ENCODE measurements around the gene KCNQ1.

The KCNQ1 gene

GRCh38 chr11:2813968-2814367 lies 369.2 kb downstream of the KCNQ1 start:
- no peak for DNase-seq (ENCODE audit: low read depth in 1 of 2, low spot score in 1 of 2)

- DNase-seq (ENCODE audit: low read depth in 1 of 2, low spot score in 1 of 2), result no peak
Observed at GRCh38 chr11:2814751-2815150, 369.9 kb downstream of the KCNQ1 start.

- no peak for DNase-seq (ENCODE audit: low read depth in 1 of 2, low spot score in 1 of 2)
Observed at GRCh38 chr11:2815762-2816496, 371.1 kb downstream of the KCNQ1 start.

DNA sequence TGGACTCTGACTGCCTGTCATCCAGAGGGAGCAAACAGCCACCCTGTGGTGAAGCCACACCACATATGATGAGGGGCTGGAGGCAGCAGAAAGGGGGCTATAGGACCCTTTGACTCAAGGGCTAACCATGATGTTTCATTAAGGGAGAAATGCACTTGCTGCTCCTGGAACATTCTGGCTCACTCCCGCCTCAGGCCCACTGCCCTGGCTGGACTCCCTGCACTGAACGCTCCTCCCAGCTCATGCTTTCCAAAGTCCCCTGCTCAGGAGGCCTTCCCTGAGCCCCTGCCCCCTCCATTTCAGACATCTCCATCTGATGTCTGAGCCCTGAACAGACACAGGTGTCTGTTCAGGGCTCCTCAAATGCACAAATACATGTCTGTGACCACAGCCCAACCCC lies 371.7 kb downstream of the KCNQ1 start:
- no peak for DNase-seq (ENCODE audit: low read depth in 1 of 2, low spot score in 1 of 2)

DNA sequence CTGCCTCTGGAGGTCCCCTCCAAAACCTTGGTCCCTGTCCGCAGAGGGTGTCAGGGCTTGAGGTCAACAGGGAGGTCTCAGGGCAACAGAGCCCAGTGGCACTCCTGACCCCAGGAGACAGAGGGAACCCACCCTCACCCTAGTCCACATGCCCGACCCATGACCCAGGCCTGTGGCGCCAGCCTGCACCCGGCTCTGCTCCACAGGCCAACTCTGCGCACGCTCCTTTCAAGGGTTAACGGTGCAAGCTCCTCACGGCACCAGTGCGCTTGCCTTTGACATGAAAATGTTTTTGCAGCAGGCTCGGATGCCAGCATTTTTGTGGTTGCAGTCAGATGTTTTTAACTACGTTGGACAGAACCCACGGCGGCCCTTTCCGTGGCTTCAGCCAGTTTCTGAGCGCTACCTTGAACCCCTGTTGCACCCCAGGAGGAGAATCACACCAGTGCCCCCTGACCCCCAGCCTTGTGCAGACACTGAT lies 372.2 kb downstream of the KCNQ1 start:
- DNase-seq (ENCODE audit: low read depth in 1 of 2, low spot score in 1 of 2), result no peak

DNA sequence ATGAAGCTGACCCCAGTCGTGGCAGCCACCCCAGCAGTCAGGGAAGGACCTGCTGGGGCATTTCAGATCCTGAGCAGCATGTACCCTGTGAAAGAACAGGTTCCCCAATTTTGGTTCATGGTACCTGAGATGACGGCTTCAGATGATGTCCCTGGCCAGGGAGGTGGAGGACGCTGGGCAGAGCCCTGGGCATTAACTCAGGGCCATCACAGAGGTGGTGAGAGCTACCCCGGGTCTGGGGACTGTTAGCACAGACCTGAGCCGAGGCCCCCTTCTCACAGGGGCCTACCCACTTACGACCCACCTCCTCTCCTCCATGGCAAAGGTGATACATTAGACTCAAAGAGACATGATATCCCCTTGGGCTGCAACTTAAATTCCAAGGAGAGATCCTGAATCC lies 372.6 kb downstream of the KCNQ1 start:
- no peak for DNase-seq (ENCODE audit: low read depth in 1 of 2, low spot score in 1 of 2)

DNA sequence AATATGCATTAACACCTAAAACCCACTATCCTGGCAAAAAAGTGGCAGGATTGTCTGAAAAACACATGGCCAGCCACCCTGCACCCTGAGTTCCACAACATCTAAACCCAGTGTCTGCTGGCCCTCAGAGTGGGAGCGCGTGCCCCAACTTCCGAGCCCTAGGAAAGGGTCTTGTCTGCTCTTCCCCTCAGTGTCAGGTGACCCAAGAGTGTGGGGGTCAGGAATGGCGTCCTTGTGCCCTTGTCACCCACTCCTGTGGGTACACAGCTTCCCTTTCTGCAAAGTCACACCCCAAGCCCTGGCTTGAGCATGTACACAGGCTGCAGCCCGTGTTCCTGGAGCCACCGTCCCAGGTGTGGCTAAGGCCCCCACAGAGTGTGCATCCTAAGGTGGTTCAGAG lies 373.2 kb downstream of the KCNQ1 start:
- no peak for DNase-seq (ENCODE audit: low read depth in 1 of 2, low spot score in 1 of 2)

GRCh38 chr11:2818503-2818902 lies 373.7 kb downstream of the KCNQ1 start:
- DNase-seq (ENCODE audit: low read depth in 1 of 2, low spot score in 1 of 2), result no peak

DNA sequence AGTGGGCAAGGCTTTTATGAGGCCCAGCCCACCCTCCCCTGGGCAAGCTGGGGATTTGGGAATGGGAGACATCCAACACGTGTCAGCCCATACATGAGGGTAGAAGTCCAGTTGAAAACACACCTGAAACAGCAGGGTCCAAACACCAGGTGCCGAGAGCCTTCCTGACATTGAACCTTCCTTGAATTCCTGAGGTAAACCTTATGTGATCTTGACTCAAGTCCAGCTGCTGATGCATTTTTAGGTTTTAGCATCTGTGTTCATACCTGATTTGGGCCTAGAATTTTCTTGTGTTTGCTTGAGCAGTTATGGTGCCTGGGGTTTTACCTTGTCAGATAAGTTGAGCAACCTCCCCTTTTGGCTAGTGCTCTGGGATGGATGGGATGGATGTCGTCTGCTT lies 374.5 kb downstream of the KCNQ1 start:
- DNase-seq (ENCODE audit: low read depth in 1 of 2, low spot score in 1 of 2), result no peak

GRCh38 chr11:2820976-2821375 lies 376.2 kb downstream of the KCNQ1 start:
- DNase-seq (ENCODE audit: low read depth in 1 of 2, low spot score in 1 of 2), result no peak

- DNase-seq (ENCODE audit: low read depth in 1 of 2, low spot score in 1 of 2), result no peak
Observed at GRCh38 chr11:2821891-2822290, 377.1 kb downstream of the KCNQ1 start.

- DNase-seq (ENCODE audit: low read depth in 1 of 2, low spot score in 1 of 2), result no peak
Observed at GRCh38 chr11:2824851-2825250, 380.0 kb downstream of the KCNQ1 start.

DNA sequence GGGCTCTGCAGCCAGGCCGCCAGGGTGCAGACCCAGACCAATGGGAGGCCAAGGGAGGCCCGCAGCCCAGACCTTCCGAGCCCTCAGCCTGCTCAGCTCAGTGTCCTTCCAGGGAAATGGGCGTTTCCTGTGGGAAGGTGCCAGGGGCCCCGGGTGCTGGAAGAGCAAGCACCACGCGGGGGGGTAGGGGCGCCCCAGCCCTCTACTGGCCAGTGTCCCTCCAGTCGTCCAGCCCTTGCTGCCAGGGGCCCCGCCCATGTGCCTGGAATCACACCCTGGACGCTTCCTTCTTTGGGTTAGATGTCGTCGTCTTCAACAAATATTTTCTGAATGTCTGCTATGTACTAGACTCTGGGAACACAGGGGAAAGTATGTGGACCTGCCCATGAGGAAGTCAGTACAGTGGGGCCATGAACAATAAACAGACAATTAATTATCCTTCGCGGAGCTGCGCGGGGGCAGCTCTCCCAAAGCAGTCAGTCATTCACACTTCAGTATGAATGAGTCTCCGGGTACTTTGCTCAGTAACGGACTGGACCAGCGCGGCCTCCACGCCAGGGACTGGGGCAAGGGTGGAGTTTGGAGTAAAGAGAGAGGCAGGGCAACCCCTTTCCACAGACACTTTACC lies 380.6 kb downstream of the KCNQ1 start:
- DNase-seq (ENCODE audit: low read depth in 1 of 2, low spot score in 1 of 2), result no peak

DNA sequence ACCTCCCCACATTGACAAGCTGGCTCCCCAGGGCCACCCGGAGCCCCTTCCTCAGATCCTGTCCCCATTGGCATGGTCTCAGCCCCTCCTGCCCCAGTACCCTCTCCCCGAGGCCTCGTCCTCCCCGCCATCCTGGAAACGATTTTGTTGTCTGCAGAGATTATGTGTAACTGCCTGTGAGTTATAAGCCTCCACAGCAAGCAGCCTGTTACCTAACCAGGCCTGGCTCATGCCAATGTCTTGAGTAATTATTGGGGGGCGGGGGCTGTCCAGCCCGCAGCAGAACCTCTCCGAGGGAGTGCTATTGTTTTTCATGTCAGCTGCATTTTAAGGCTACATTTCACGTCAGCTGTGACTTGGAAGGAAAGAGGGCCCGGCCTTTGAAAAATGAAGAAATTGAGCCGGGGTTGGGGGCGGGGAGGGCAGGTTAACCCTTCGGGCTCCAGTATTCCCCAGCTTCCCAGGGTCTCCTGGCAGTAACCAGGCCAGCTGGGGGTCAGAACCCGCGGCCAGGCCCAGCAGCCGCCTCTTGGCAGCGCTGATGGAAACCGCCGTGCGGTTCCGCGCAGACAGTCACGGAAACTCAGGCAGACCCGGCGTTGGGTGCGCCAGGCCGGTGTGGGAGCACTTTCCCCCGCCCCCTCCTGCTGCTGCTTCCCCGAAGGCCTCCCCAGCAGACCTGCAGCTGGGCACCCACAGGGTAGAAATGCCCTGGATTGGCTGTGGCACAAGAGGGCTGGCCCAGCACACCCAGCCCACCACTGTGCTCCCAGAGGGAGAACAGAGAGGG lies 381.3 kb downstream of the KCNQ1 start:
- DNase-seq (ENCODE audit: low read depth in 1 of 2, low spot score in 1 of 2), result no peak

DNA sequence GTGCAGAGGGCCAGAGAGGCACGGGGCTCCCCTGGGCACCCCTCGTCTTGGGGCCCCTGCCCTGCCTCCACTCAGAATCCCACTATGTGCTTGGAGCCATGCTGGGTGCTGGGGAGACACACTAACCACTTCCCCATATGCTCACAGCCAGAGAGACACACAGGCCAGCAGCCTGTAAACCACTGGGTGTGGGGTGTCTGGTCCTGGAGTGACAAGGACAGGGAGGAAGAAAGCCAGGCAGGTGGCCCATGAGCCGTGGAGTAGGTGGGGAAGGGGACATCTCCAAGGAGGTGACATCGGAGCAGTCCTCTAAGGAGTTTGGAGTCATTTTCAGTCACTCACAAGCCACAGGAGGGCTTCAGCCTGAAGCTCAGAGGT lies 381.9 kb downstream of the KCNQ1 start:
- no peak for DNase-seq (ENCODE audit: low read depth in 1 of 2, low spot score in 1 of 2)

- DNase-seq (ENCODE audit: low read depth in 1 of 2, low spot score in 1 of 2), result no peak
Observed at GRCh38 chr11:2827256-2827655, 382.4 kb downstream of the KCNQ1 start.

DNA sequence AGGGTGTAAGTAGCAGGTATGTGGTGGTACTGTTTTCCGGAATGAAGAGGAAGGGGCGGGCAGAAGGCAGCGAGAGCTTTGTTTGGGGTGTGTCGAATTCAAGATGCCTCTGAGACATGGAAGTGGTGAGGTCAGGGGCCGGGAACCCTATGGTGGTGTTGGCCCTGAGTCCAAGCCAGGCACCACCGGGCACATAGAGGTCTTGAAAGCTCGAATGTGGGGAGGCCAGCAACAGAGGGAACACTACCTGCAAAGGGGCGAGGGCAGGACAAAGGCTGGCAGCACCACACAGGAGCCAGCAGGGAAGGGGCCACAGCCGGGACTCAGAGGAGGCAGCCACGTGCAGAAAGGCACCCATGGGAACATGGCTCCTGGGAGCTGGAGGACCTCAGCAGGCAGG lies 383.0 kb downstream of the KCNQ1 start:
- DNase-seq (ENCODE audit: low read depth in 1 of 2, low spot score in 1 of 2), result no peak

GRCh38 chr11:2828585-2829330 lies 383.9 kb downstream of the KCNQ1 start:
- DNase-seq (ENCODE audit: low read depth in 1 of 2, low spot score in 1 of 2), result no peak

DNA sequence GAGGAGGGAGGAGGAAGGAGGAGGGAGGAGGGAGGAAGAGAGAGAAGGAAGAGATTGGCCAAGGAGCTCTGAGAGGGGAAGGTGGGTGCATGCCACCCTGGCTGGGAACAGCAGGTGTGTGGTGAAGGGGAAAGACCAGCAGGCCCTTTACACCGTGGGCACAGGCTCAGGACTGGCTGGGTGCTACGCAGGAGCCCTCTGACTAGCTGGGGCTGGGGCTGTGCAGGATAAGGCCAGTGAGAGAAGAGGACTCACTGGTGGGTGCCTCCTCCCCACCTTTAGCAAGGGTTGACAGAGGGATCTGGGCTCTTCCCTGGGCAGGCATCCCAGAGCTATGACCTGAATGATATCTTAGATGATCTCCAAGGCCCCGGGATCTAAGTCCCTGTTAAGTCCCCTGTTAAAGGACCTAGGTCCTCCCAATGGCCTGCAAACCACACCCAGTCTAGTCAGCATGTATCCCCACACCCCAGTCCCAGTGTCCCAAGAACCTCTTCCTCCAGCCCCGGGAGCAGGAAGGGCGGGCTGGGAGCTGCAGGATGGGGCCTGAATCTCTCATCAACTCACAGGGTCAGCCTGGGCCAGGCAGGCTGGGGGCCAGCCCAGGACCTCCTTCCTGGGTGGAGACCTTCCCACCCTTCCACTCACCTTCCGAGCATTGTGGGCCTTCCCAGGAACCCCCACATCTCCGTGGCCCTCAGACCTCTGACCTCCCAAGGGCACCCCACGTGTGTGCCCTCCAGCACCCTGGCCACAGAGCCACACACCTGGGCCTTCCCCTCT lies 385.4 kb downstream of the KCNQ1 start:
- DNase-seq (ENCODE audit: low read depth in 1 of 2, low spot score in 1 of 2), result no peak

GRCh38 chr11:2830886-2831285 lies 386.1 kb downstream of the KCNQ1 start:
- DNase-seq (ENCODE audit: low read depth in 1 of 2, low spot score in 1 of 2), result no peak
